GM18907 (cell line): Measurements from ENCODE around the gene PLEKHG5.

Source experiments
- ATAC-seq: cut with Tn5 transposase; IDR thresholded peaks from one replicate; pipeline ENCODE4 v1.9.1; 2021; ENCODE audit warnings: mild to moderate bottlenecking, moderate library complexity; ENCODE audit not compliant: unreplicated experiment

PLEKHG5 gene

GRCh38 chr1:6509919-6510291, 18.4 kb upstream of the PLEKHG5 start:
- no peak for ATAC-seq

- ATAC-seq: no peak
Measured at GRCh38 chr1:6509220-6509918, 17.9 kb upstream of the PLEKHG5 start.

GRCh38 chr1:6508816-6509189, 17.3 kb upstream of the PLEKHG5 start:
- ATAC-seq: no peak

- ATAC-seq: no peak
Measured at GRCh38 chr1:6508154-6508815, 16.8 kb upstream of the PLEKHG5 start.

- ATAC-seq: no peak
Measured at GRCh38 chr1:6507461-6507911, 16.0 kb upstream of the PLEKHG5 start.

- ATAC-seq: no peak
Measured at GRCh38 chr1:6507037-6507428, 15.6 kb upstream of the PLEKHG5 start.

GRCh38 chr1:6506210-6507036, 15.0 kb upstream of the PLEKHG5 start:
- no peak for ATAC-seq

GRCh38 chr1:6505367-6506209, 14.1 kb upstream of the PLEKHG5 start:
- ATAC-seq: no peak

GRCh38 chr1:6504887-6505286, 13.4 kb upstream of the PLEKHG5 start:
- no peak for ATAC-seq

GRCh38 chr1:6503884-6504602, 12.6 kb upstream of the PLEKHG5 start:
- no peak for ATAC-seq

- no peak for ATAC-seq
Measured at GRCh38 chr1:6502000-6502891, 10.8 kb upstream of the PLEKHG5 start.

- no peak for ATAC-seq
Measured at GRCh38 chr1:6501279-6501813, 9.9 kb upstream of the PLEKHG5 start.

- ATAC-seq: no peak
Measured at GRCh38 chr1:6500544-6501278, 9.2 kb upstream of the PLEKHG5 start.

GRCh38 chr1:6499296-6499695, 7.8 kb upstream of the PLEKHG5 start:
- ATAC-seq: no peak

GRCh38 chr1:6498576-6499111, 7.2 kb upstream of the PLEKHG5 start:
- no peak for ATAC-seq

- ATAC-seq: no peak
Measured at GRCh38 chr1:6497867-6498575, 6.6 kb upstream of the PLEKHG5 start.

GRCh38 chr1:6497215-6497866, 5.9 kb upstream of the PLEKHG5 start:
- ATAC-seq: no peak
